Esophagus muscularis mucosa (tissue), 3 donors: ENCODE results near the gene SAA1.

ENCODE experiments used
- POLR2AphosphoS5 ChIP-seq, 2 donors: sonication (generic); formaldehyde crosslinking; IDR thresholded peaks; one replicate each; pipeline ENCODE4 v1.6.1; 2017; ENCODE audit warnings: antibody characterized with exemption in 2 of 2
- TF ChIP-seq, protein P1 (sequence below), 3 experiments: fragments of 200-600 bp in 2 of 3; fragments of 450-650 bp in 1 of 3; sonication (generic) in 2 of 3; IDR thresholded peaks; one replicate each; pipeline ENCODE4 v1.5.1; 2017 to 2019; ENCODE audit warnings: antibody characterized with exemption in 3 of 3, mild to moderate bottlenecking in 2 of 3, moderate library complexity in 1 of 3

DNA sequence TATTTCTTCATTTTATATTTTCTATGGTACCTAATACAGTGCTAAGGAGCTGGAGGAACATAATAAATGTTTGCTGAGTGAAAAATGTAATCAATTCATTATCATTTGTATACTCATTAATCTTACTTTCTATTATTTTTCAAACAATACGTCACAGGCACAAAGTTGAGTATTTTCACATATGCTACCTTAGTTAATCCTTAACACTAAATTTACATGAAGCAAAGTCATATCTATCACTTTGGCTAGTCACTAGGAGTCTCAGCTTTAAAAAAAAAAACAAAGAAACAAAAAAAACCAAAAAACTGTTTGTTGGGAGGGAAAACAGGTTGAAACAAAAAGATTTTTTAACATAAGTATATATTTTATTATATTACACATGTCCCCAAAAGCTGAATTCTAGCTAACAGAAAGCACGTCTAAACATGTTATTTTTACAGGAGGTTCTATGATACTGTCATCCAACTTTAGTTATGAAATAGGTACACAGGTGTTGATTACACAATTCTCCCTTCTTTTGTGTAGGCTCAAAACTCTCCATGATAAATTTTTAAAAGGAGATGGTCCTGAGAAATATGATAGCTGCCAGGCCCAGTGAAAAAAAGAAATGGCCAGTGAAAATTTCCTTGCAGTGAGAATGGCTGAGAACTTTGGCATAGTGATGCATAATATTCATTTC lies 41.5 kb downstream of the SAA1 start:
- no peak for TF ChIP-seq POLR2AphosphoS5 (IDR thresholded peaks at IDR 0.05)
- TF ChIP-seq, protein P1, sequence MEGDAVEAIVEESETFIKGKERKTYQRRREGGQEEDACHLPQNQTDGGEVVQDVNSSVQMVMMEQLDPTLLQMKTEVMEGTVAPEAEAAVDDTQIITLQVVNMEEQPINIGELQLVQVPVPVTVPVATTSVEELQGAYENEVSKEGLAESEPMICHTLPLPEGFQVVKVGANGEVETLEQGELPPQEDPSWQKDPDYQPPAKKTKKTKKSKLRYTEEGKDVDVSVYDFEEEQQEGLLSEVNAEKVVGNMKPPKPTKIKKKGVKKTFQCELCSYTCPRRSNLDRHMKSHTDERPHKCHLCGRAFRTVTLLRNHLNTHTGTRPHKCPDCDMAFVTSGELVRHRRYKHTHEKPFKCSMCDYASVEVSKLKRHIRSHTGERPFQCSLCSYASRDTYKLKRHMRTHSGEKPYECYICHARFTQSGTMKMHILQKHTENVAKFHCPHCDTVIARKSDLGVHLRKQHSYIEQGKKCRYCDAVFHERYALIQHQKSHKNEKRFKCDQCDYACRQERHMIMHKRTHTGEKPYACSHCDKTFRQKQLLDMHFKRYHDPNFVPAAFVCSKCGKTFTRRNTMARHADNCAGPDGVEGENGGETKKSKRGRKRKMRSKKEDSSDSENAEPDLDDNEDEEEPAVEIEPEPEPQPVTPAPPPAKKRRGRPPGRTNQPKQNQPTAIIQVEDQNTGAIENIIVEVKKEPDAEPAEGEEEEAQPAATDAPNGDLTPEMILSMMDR (IDR thresholded peaks at IDR 0.05): no peak
